Left lobe of liver (tissue), 2 donors: ENCODE measurements around the gene ZNRF3. TPM values are rescaled to one million over a fixed set of nuclear protein-coding genes. Genes with fewer than 3 reads are reported as not detected.
"Not testable (repeated sequence)": the region's sequence is repeated elsewhere in the genome, so short reads cannot be mapped to it uniquely, and the experiment has no call there.

Source experiments
- ATAC-seq: fragments of 200-7000 bp; cut with Tn5 transposase; one replicate; pipeline ENCODE4 v1.9.1; 2020; ENCODE audit warnings: mild to moderate bottlenecking, moderate library complexity
- DNase-seq: peaks from one replicate; pipeline ENCODE4 v3.0.0-alpha.2; 2020; ENCODE audit warnings: low spot score
- total RNA-seq: library from RNA; stranded (reverse); gene quantifications from one replicate; pipeline ENCODE4 v1.2.1, GENCODE V29; 2021
- donor health status: DM: no; HTN: no; CAD: no; lungs with moderate emphysema.
- donor health status: DM: no; HTN: yes; CAD: no.

The ZNRF3 gene
- total RNA-seq, 1 donor from 2014 or later, result 7.3 TPM

GRCh38 chr22:29000641-29001040 lies 117.3 kb downstream of the ZNRF3 start:
- ATAC-seq (no peak), DNase-seq (no peak)

- ATAC-seq, result no peak
These were observed 119.2 kb downstream of the ZNRF3 start for GRCh38 chr22:29002603-29003002.

GRCh38 chr22:29003552-29003951 lies 120.2 kb downstream of the ZNRF3 start:
- ATAC-seq (no peak), DNase-seq (no peak)

More at GRCh38 chr22:29002603-29003002, 119.2 kb downstream of the ZNRF3 start:
- DNase-seq, result no peak

DNA sequence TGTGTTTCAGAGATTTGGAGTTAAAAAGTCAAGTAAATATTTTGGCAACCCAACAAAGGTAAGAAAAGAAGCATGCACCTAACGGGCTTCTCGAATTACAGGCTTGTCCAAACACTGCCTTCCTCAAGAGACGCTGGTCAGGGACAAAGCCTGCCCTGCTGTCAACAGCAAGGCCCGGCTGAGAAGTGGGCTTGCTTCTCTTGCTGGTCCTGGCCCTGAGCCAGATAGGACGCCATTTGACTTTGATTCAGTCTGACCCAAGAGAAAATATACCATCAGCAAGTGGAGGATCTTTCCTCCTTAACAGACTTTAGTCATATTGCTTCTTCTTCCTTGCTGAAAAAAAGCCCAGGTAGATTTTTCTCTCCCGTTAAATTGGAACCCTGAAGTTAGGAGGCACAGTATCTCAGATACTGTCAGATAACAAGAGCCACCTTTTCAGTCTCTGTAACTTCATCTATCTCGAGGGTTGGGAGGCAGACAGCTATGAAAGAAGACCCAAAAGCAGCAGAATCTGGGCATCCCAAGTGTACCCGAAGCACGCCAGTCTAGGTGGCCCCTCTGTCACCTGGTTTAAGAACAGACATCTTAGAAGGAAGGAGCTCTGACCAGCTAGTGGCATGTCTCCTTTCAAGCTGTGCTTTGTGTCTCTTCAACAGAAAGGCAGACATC lies 120.7 kb downstream of the ZNRF3 start:
- no peak for DNase-seq
- ATAC-seq, result no peak

DNA sequence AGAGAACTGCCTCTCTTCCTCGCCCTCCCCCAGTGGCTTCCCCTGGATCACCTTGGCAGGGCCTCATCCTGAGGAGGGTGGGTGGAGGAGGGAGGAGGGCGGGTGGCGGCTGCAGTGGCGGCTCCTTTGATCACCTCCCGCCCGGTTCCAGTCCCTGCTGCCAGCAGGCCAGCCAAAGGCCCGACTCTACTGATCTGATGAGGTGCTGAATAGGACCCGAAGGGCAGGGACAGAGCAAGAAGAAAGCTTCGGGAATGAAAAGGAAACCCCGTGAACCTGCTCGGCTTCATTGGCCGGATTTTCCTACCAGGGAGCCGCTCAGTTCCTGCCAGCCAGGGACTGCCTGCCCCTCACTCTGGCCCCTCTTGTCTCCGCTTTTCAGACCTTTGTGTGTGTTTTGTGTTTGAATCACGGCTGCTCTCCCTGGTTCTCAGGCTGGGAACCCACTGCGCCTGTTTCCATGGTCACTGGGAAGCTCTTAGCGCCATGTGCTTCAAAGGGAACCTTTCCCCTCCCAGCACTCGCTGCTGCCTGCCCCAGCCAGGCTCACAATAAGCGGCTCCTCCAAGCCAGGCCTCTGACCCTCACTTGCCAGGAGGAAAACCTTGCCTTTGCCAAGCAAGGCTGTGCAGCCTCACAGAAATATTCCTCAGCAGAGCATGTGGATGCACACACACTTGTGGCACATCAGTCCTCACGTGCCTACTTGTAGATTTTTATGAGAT lies 121.4 kb downstream of the ZNRF3 start:
- peak; percentile 90 for ATAC-seq

GRCh38 chr22:29005754-29006153 lies 122.4 kb downstream of the ZNRF3 start:
- ATAC-seq, DNase-seq: not testable (repeated sequence)

More for the DNA sequence above, 121.4 kb downstream of the ZNRF3 start:
- peak; percentile 65 for DNase-seq

GRCh38 chr22:29006346-29006745 lies 123.0 kb downstream of the ZNRF3 start:
- no peak for ATAC-seq

GRCh38 chr22:29009148-29009547 lies 125.8 kb downstream of the ZNRF3 start:
- DNase-seq (no peak), ATAC-seq (no peak)

More at GRCh38 chr22:29006346-29006745, 123.0 kb downstream of the ZNRF3 start:
- no peak for DNase-seq

DNA sequence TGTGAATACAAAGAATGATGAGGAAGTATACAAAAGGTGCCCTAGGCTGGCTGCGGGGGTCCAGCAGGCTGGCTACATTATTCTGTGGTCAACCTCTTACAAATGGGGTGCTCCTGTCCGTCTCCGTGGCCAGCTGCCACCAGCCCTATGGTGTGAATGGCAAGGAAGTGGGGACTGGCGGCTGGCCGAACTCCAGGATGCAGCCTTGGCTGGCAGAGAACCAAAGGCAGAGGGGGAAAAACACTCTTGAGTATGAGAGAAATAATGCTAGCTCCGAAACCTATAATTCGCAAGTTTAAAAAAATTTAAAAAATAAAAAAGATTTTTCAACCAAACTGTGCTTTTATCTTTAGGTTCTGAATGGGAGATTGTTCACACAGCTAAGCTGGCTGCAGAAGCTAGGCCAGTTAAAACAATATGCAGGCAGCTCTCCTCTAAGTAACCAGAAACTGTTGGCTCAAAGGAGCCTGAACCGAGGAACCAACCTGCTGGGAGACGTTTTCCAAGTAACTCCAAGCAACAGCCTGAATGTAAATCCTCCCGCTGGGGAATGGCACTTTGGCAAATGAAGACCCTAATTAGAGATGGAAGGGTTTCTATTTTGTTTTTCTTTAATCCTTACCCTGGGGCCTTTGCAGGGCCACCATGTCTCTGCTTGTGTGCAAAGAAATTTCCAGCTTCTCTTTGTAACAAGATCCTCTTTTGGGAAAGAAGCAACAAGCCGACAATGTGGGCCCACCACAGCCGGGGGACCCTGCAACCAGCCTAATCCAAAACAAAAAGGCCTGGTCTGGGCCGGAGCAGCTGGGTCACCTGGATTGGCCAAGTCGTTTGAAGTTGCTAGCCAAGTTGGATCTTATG lies 128.1 kb downstream of the ZNRF3 start:
- DNase-seq (no peak), ATAC-seq (no peak)

GRCh38 chr22:29012101-29012433 lies 128.7 kb downstream of the ZNRF3 start:
- ATAC-seq, result no peak

DNA sequence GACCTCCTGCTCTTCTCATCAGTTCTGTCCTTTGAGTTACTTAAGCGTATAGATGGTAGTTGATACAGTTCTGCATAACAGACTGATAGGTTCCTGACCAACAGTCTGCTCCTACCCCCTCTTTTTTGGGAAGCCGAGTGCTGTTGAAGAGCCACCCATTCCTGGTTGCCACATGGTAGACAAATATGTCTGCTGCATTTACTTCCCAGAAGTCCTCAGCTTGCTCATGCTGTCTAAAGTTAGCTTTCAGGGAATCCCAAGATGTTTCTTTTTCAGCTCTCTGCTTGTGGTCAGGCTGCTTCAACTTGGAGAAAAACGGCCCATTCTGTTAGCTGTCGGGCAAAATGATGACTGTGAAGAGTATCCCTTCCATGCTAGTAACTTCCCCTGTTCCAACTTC lies 129.6 kb downstream of the ZNRF3 start:
- no peak for ATAC-seq

More at GRCh38 chr22:29012101-29012433, 128.7 kb downstream of the ZNRF3 start:
- no peak for DNase-seq

GRCh38 chr22:29014293-29014692 lies 130.9 kb downstream of the ZNRF3 start:
- DNase-seq (no peak), ATAC-seq (no peak)

More for the DNA sequence above, 129.6 kb downstream of the ZNRF3 start:
- no peak for DNase-seq

DNA sequence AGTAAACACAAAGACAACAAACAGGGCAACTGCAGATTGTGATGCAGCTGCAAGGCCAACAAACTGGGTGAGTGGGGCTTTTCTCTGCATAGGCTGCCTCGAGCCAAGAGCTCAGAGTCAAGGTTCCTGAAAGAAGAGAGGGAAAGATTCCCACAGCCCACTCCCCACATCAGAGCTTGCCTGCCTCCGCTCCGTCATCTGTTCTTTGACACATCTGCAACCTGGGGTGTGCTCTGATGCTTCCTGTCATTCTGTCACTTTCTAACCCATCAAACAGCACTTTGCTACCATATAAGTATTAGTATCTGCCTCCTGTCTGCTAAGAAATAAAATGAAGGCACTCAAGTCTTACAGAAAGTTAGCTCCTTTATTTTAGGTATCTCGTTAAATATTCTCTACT lies 131.4 kb downstream of the ZNRF3 start:
- DNase-seq, result no peak
- ATAC-seq, result no peak

DNA sequence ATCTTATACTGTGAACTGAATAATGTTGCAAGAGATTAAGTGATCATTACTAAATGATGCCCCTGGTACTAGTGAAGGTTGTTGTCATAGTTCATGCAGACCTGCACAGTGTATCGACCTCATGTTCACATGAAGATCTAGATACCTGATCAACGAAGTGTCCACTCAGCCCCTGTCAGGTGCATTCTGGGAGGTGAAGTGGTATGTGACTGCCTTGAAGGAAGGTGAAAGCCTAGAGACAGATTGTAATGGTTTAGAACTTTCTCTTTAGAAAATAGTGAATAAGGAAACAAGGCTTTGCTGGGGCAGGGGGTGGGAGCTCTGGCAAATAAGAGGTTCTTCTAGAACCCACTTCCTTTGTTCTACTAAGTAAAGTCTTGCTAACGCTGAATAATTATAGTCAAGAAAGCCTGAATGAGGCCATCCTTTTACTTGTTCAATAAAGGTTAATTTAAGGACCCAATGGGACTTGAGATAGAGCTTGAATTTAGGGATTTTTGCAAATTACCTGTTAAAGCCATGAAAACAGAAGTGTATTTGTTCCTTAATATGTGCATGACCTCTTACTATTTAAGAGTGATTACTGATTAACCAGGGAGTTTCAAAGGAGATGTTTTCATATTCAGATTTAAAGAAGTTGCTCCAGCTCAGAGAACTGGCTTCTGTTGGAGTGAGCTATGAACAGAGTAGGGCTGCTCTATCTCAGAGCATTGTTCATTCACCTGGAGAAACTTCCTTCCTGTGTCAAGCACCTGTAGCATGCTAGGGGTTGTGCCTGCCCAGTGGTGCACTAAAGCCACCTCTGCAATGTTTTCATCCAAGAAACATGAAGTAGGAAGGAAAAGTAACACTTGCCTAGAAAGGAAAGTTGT lies 132.9 kb downstream of the ZNRF3 start:
- ATAC-seq, result peak; percentile 76
- DNase-seq, result peak; percentile 65

- peak; percentile 30 for ATAC-seq
- no peak for DNase-seq
These were observed 135.2 kb downstream of the ZNRF3 start for GRCh38 chr22:29018293-29019189.

- no peak for DNase-seq
- ATAC-seq, result peak; percentile 74
These were observed 138.9 kb downstream of the ZNRF3 start for GRCh38 chr22:29022101-29022817.

DNA sequence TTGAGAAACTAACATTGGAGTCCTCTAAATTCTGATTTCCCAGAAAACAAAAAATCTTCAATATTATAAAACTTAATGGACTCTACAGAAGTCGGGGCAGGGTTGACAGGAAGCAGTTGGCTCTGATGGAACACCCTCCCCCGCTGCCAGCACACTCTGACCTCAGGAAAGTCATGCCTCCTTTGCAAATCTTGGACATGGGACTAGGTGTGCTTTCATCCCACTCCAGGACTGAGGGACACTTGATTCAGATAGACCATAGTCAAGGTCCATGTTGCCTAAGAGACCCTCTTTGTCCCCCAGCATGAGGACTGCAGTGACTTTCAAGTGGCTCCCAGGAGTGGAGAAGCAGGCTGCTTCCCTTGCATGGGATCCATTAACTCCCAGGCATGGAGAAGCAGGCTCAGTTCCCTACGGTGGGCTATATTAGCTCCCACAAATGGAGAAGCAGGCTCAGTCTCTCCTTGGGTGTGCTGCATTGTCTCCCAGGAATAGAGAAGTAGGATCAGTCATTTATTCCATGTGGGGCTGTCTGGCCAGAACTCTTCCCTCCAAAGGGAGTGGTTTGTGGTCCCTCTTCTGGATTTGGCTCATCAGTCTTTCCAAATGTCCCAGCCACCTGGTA lies 139.9 kb downstream of the ZNRF3 start:
- ATAC-seq (peak; percentile 80), DNase-seq (peak; percentile 84)

DNA sequence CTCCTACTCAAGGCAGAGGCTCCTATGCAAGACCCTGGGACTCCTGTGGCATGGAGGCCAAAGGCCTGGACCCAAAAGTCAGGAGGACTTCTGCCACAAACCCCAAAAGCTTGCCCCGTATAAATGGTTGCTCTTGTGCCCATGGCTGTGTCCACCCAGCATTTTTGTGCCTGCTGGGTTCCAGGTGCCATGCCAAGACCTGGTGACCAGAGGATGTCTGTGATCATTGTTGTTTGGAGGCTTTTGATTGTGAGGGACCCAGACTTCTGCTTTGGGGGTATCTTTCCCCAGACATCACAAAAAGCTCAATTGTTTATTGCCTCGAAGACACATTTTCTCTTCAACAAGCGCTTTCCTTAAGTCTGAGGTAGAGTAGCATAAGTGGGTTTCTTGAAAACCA lies 143.2 kb downstream of the ZNRF3 start:
- no peak for ATAC-seq

More for the DNA sequence above, 143.2 kb downstream of the ZNRF3 start:
- DNase-seq, result no peak
